Neural cell (in vitro differentiated cells): ENCODE data around the gene TUBG1. TPM values are rescaled to one million over a fixed set of nuclear protein-coding genes. Genes with fewer than 3 reads are reported as not detected.

Source experiments
- H2AFZ ChIP-seq: fragments of 200-600, 300-800 bp; sonication (generic), shearing (Covaris generic); 2 replicates; pipeline ENCODE4 v1.6.0; 2014; ENCODE audit warnings: low read depth, mild to moderate bottlenecking, antibody characterized with exemption, low read length, moderate library complexity
- H3F3A ChIP-seq: fragments of 200-600 bp; shearing (Covaris generic); 2 replicates; pipeline ENCODE4 v1.6.1; 2016; ENCODE audit warnings: mild to moderate bottlenecking, moderate library complexity, mixed read lengths, antibody characterized with exemption, low read length; ENCODE audit not compliant: insufficient read depth, poor library complexity, severe bottlenecking
- H3K27ac ChIP-seq: fragments of 200-600, 300-800 bp; sonication (generic), shearing (Covaris generic); 2 replicates; pipeline ENCODE4 v1.5.1; 2014; ENCODE audit warnings: mild to moderate bottlenecking, low read length, moderate library complexity
- H3K27me3 ChIP-seq: fragments of 300-800, 200-600 bp; sonication (generic), shearing (Covaris generic); 2 replicates; pipeline ENCODE4 v1.6.0; 2014; ENCODE audit warnings: mild to moderate bottlenecking, low read depth, low read length, moderate library complexity; ENCODE audit not compliant: insufficient read depth
- H3K36me3 ChIP-seq: fragments of 300-800, 200-600 bp; sonication (generic), shearing (Covaris generic); 2 replicates; pipeline ENCODE4 v1.5.1; 2014; ENCODE audit warnings: mild to moderate bottlenecking, antibody characterized with exemption, low read length, moderate library complexity; ENCODE audit not compliant: insufficient read depth
- H3K4me2 ChIP-seq: fragments of 300-800, 200-600 bp; sonication (generic), shearing (Covaris generic); 2 replicates; pipeline ENCODE4 v1.6.0; 2014; ENCODE audit warnings: mild to moderate bottlenecking, low read length
- H3K4me3 ChIP-seq: fragments of 300-800, 200-600 bp; sonication (generic), shearing (Covaris generic); 2 replicates; pipeline ENCODE4 v1.5.1; 2014; ENCODE audit warnings: mild to moderate bottlenecking, low read length, moderate library complexity
- H3K79me2 ChIP-seq: fragments of 200-600 bp; shearing (Covaris generic); replicated peaks from 2 replicates; pipeline ENCODE4 v1.6.0; 2014; ENCODE audit warnings: mild to moderate bottlenecking, low read length, moderate library complexity; ENCODE audit not compliant: insufficient read depth
- H3K9ac ChIP-seq: fragments of 300-800, 200-600 bp; sonication (generic), shearing (Covaris generic); 2 replicates; pipeline ENCODE4 v1.6.1; 2016; ENCODE audit warnings: mild to moderate bottlenecking, low read length, mixed read lengths
- H3K9me2 ChIP-seq: fragments of 200-600 bp; shearing (Covaris generic); 2 replicates; pipeline ENCODE4 v1.6.1; 2016; ENCODE audit warnings: mild to moderate bottlenecking, low read length, mixed read lengths; ENCODE audit not compliant: insufficient read depth
- H3K9me3 ChIP-seq: fragments of 200-600, 300-800 bp; sonication (generic), shearing (Covaris generic); 2 replicates; pipeline ENCODE4 v1.6.1; 2016; ENCODE audit warnings: mild to moderate bottlenecking, mixed run types, low read length, moderate library complexity, mixed read lengths
- H4K20me1 ChIP-seq: fragments of 200-600 bp; shearing (Covaris generic); 2 replicates; pipeline ENCODE4 v1.6.1; 2016; ENCODE audit warnings: mild to moderate bottlenecking, mixed run types; ENCODE audit not compliant: insufficient read depth
- EP300 ChIP-seq: fragments of 450-650 bp; conservative IDR thresholded peaks from 2 replicates; pipeline ENCODE4 v1.6.1; 2014; ENCODE audit warnings: antibody characterized with exemption, mild to moderate bottlenecking, moderate library complexity; ENCODE audit not compliant: poor library complexity, severe bottlenecking
- EZH2 ChIP-seq: fragments of 200-600, 300-800 bp; shearing (Covaris generic), sonication (generic); IDR thresholded peaks from 2 replicates; pipeline ENCODE4 v1.6.1; 2014; ENCODE audit warnings: antibody characterized with exemption, low read length, borderline replicate concordance, mild to moderate bottlenecking; ENCODE audit not compliant: insufficient read depth, poor library complexity, severe bottlenecking
- MXI1 ChIP-seq: fragments of 450-650 bp; conservative IDR thresholded peaks from 2 replicates; pipeline ENCODE4 v1.6.1; 2014; ENCODE audit warnings: antibody characterized with exemption, mild to moderate bottlenecking; ENCODE audit not compliant: poor library complexity, severe bottlenecking
- POLR2AphosphoS5 ChIP-seq: IDR thresholded peaks from 2 replicates; pipeline ENCODE4 v1.6.1; 2012
- RAD21 ChIP-seq: fragments of 450-650 bp; conservative IDR thresholded peaks from 2 replicates; pipeline ENCODE4 v1.6.1; 2014; ENCODE audit warnings: antibody characterized with exemption, mild to moderate bottlenecking, moderate library complexity
- SMC3 ChIP-seq: fragments of 450-650 bp; conservative IDR thresholded peaks from 2 replicates; pipeline ENCODE4 v1.6.1; 2014; ENCODE audit warnings: antibody characterized with exemption, mild to moderate bottlenecking, moderate library complexity; ENCODE audit not compliant: poor library complexity
- TAF1 ChIP-seq: IDR thresholded peaks from 2 replicates; pipeline ENCODE4 v1.6.1; 2012; ENCODE audit warnings: low read depth
- polyA plus RNA-seq: library from polyadenylated mRNA; depleted of rRNA; stranded (reverse); fragments of >200 nt; gene quantifications from 2 replicates; pipeline ENCODE4 v1.2.3, GENCODE V29; 2014
- TF ChIP-seq, protein P1 (sequence below): IDR thresholded peaks from 2 replicates; pipeline ENCODE4 v1.6.1; 2012; ENCODE audit warnings: borderline replicate concordance
- TF ChIP-seq, protein P2 (sequence below): fragments of 450-650 bp; IDR thresholded peaks from 2 replicates; pipeline ENCODE4 v1.5.1; 2014; ENCODE audit warnings: antibody characterized with exemption, mild to moderate bottlenecking, moderate library complexity; ENCODE audit not compliant: poor library complexity, severe bottlenecking

TUBG1 gene
- polyA plus RNA-seq, 1 donor from 2014 or later: 14.2 TPM

DNA sequence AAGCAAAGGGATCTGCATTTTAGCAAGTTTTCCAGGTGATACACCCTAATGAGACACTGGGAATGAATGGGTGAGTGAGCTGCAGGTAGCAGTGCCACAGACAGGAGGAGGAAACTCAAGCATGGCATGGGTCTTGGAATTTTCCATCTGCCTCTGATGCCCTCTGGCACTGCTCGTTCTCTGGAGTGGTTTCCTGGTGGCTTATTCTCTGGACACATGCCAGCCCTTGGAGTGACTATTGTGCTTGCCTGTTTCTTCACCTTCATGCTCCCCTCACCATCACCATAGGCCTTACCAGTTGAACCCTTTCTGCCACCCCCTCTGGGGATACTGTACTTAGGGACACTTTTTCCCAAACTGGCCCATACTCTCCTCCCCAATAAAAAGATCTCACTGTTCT, 45.9 kb upstream of the TUBG1 start (continued):
- TF ChIP-seq, protein P1, sequence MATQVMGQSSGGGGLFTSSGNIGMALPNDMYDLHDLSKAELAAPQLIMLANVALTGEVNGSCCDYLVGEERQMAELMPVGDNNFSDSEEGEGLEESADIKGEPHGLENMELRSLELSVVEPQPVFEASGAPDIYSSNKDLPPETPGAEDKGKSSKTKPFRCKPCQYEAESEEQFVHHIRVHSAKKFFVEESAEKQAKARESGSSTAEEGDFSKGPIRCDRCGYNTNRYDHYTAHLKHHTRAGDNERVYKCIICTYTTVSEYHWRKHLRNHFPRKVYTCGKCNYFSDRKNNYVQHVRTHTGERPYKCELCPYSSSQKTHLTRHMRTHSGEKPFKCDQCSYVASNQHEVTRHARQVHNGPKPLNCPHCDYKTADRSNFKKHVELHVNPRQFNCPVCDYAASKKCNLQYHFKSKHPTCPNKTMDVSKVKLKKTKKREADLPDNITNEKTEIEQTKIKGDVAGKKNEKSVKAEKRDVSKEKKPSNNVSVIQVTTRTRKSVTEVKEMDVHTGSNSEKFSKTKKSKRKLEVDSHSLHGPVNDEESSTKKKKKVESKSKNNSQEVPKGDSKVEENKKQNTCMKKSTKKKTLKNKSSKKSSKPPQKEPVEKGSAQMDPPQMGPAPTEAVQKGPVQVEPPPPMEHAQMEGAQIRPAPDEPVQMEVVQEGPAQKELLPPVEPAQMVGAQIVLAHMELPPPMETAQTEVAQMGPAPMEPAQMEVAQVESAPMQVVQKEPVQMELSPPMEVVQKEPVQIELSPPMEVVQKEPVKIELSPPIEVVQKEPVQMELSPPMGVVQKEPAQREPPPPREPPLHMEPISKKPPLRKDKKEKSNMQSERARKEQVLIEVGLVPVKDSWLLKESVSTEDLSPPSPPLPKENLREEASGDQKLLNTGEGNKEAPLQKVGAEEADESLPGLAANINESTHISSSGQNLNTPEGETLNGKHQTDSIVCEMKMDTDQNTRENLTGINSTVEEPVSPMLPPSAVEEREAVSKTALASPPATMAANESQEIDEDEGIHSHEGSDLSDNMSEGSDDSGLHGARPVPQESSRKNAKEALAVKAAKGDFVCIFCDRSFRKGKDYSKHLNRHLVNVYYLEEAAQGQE: no peak

DNA sequence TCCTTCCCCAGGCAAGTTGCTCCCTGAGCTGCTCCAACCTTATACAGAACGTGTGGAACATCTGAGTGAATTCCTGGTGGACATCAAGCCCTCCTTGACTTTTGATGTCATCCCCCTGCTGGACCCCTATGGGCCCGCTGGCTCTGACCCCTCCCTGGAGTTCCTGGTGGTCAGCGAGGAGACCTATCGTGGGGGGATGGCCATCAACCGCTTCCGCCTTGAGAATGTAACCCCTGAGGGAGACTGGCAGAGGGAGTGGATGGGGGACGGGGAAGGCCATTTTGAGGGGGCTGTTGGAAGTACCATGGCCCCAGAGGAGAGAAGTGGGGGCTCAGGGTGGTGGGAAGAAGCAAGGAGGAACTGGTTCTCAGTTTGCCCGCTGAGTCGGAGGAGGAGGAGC, 45.5 kb upstream of the TUBG1 start:
- H3K36me3 ChIP-seq: no peaks in the 10 kb centered on the region
- no peak overlapping the region for H3K4me2 ChIP-seq
- no peaks in the 10 kb centered on the region for H3F3A ChIP-seq
- H4K20me1 ChIP-seq: no peaks in the 10 kb centered on the region
- H3K9me3 ChIP-seq: no peaks in the 10 kb centered on the region
- H3K27me3 ChIP-seq: no peaks in the 10 kb centered on the region
- H3K9me2 ChIP-seq: no peaks in the 10 kb centered on the region
- TF ChIP-seq, protein P1: no peak
- peaks cover 16% of the 10 kb centered on the region for H3K79me2 ChIP-seq
- no peak overlapping the region for H3K9ac ChIP-seq
- H3K27ac ChIP-seq: no peak overlapping the region
- peak overlapping the region; percentile 93 for H3K4me3 ChIP-seq
- no peak overlapping the region for H2AFZ ChIP-seq

DNA sequence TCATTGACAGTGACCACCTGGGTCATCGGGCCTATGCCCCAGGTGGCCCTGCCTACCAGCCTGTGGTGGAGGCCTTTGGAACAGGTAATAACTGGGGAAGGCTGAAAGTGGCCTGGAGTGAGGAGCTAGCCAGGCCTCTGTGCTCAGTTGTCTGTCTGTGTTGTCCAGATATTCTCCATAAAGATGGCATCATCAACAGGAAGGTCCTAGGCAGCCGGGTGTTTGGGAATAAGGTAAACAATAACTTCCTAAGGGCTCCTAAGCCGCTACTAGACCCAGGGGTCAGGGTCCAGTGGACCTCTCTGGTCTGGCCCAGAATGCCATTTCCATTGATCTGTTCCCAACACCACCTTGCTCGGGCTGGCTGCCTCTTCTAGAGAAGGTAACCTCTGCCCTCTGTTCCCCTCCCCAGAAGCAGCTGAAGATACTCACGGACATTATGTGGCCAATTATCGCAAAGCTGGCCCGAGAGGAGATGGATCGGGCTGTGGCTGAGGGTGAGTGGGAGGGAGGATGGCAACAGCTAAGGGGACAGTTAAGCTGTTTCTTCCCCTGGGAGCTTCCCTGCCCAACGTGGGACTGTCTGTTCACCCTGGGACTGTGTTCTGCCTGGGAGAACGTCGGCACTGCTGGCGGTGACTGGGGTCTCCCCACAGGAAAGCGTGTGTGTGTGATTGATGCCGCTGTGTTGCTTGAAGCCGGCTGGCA, 44.5 kb upstream of the TUBG1 start:
- no peak overlapping the region for H2AFZ ChIP-seq
- no peaks in the 10 kb centered on the region for H3K9me3 ChIP-seq
- no peaks in the 10 kb centered on the region for H3F3A ChIP-seq
- no peak overlapping the region for H3K4me3 ChIP-seq
- H3K4me2 ChIP-seq: no peak overlapping the region
- TF ChIP-seq SMC3 (no peak), RAD21 (no peak), MXI1 (no peak), EP300 (no peak), POLR2AphosphoS5 (no peak), TAF1 (no peak), EZH2 (no peak)
- TF ChIP-seq, protein P2, sequence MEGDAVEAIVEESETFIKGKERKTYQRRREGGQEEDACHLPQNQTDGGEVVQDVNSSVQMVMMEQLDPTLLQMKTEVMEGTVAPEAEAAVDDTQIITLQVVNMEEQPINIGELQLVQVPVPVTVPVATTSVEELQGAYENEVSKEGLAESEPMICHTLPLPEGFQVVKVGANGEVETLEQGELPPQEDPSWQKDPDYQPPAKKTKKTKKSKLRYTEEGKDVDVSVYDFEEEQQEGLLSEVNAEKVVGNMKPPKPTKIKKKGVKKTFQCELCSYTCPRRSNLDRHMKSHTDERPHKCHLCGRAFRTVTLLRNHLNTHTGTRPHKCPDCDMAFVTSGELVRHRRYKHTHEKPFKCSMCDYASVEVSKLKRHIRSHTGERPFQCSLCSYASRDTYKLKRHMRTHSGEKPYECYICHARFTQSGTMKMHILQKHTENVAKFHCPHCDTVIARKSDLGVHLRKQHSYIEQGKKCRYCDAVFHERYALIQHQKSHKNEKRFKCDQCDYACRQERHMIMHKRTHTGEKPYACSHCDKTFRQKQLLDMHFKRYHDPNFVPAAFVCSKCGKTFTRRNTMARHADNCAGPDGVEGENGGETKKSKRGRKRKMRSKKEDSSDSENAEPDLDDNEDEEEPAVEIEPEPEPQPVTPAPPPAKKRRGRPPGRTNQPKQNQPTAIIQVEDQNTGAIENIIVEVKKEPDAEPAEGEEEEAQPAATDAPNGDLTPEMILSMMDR: no peak
- TF ChIP-seq, protein P1: no peak
- peaks cover 16% of the 10 kb centered on the region for H3K79me2 ChIP-seq
- no peaks in the 10 kb centered on the region for H3K27me3 ChIP-seq
- H3K36me3 ChIP-seq: no peaks in the 10 kb centered on the region
- H3K9me2 ChIP-seq: no peaks in the 10 kb centered on the region
- H3K27ac ChIP-seq: no peak overlapping the region
- no peak overlapping the region for H3K9ac ChIP-seq
- no peaks in the 10 kb centered on the region for H4K20me1 ChIP-seq
